Calu3 (cell line): ENCODE measurements around the gene TOB2. TPM values are rescaled to one million over a fixed set of nuclear protein-coding genes. Genes with fewer than 3 reads are reported as not detected.

Source experiments
- BruUV-seq: library from RNA; stranded (reverse); fragments of 400-500 nt; replicated peaks from 2 replicates; lab custom pipeline; 2021; lab: Mats Ljungman, UMichigan
- CTCF ChIA-PET: fragments of 300-600 bp; sonication (Branson Sonifier 250); formaldehyde crosslinking; loops from one replicate; lab custom pipeline; 2022; ENCODE audit warnings: antibody characterized with exemption; lab: Charles Lee
- DNase-seq: peaks from one replicate; pipeline ENCODE4 v3.0.0; 2022
- H3K27ac Mint-ChIP-seq: one replicate; pipeline ENCODE4 v1.8.0; 2022; ENCODE audit warnings: mixed read lengths; ENCODE audit not compliant: unreplicated experiment
- H3K27me3 Mint-ChIP-seq: one replicate; pipeline ENCODE4 v1.8.0; 2022; ENCODE audit warnings: mixed read lengths; ENCODE audit not compliant: unreplicated experiment
- H3K36me3 Mint-ChIP-seq: one replicate; pipeline ENCODE4 v1.8.0; 2022; ENCODE audit warnings: mild to moderate bottlenecking, moderate library complexity, mixed read lengths; ENCODE audit not compliant: insufficient read depth, unreplicated experiment
- H3K4me1 Mint-ChIP-seq: one replicate; pipeline ENCODE4 v1.8.0; 2022; ENCODE audit warnings: mild to moderate bottlenecking, low read depth, mixed read lengths; ENCODE audit not compliant: unreplicated experiment
- H3K4me3 Mint-ChIP-seq: one replicate; pipeline ENCODE4 v1.8.0; 2022; ENCODE audit warnings: mild to moderate bottlenecking, low read depth, moderate library complexity, mixed read lengths; ENCODE audit not compliant: unreplicated experiment
- H3K9me3 Mint-ChIP-seq: one replicate; pipeline ENCODE4 v1.8.0; 2022; ENCODE audit warnings: low read depth, mixed read lengths; ENCODE audit not compliant: unreplicated experiment
- CTCF ChIP-seq: fragments of 200-600 bp; IDR thresholded peaks from one replicate; pipeline ENCODE4 v1.8.0; 2022; ENCODE audit warnings: antibody characterized with exemption; ENCODE audit not compliant: unreplicated experiment
- intact Hi-C: fragments of 100-400 bp; cut with micrococcal nuclease; formaldehyde crosslinking; loops from one replicate; pipeline ENCODE4 v1.10.0; 2022; ENCODE audit not compliant: unreplicated experiment
- total RNA-seq: library from RNA; stranded (reverse); gene quantifications from 2 replicates; pipeline ENCODE4 v1.2.3, GENCODE V29; 2022

TOB2 gene
- total RNA-seq, 1 experiment from 2014 or later = 57.3 TPM

DNA sequence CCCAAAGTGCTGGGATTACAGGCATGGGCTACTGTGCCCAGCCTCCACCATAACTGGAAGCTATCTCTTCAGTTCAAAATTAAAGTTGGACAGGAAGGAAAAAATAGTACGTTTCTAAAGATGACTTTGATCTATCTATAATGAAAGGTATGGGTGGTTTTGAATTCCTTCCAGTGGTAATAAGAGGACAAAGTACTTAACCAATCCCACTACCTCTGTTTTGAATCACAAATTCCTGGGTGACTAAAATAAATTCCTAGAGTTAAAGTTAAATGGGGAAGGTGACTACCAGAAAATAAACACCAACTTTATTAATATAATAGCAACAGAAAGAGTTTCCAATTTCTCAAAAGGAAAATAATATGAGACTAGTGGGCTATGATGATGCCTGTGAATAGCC is 12.8 kb upstream of the TOB2 start:
- Mint-ChIP-seq H3K9me3 (no peaks in the 10 kb centered on the region), H3K27me3 (no peaks in the 10 kb centered on the region), H3K4me3 (no peak overlapping the region), H3K4me1 (no peaks in the 10 kb centered on the region), H3K36me3 (peaks cover 53% of the 10 kb centered on the region), H3K27ac (no peak overlapping the region)
- intact Hi-C loops = no loop called here
- no peak for TF ChIP-seq CTCF
- no TSS peak for BruUV-seq
- CTCF ChIA-PET = no interaction called here
- DNase-seq = no peak

DNA sequence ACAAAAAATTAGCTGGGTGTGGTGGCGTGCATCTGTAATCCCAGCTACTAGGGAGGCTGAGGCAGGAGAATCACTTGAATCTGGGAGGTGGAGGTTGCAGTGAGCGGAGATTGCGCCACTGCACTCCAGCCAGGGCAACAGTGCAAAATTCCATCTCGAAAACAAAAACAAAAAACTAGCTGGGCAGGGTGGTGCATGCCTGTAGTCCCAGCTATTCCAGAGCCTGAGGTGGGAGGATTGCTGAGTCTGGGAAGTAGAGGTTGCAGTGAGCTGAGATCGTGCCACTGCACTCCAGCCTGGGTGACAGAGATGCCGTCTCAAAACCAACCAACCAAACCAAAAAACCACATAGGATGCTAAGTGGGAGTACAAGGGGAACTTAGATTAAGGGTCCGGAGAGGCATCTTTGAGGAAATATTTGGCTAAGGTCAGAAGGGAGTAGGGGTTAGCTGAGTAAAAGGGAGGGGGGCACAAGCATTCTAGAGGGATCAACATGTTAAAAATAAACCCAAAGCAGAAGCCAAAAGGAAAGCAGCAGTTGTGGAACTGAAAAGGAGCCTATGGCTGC is 11.6 kb upstream of the TOB2 start:
- BruUV-seq = no TSS peak
- TF ChIP-seq CTCF = no peak
- Mint-ChIP-seq H3K36me3 (peaks cover 48% of the 10 kb centered on the region), H3K27me3 (no peaks in the 10 kb centered on the region), H3K4me3 (no peak overlapping the region), H3K4me1 (no peaks in the 10 kb centered on the region), H3K27ac (peak overlapping the region; percentile 54), H3K9me3 (no peaks in the 10 kb centered on the region)
- DNase-seq = no peak
- intact Hi-C loops = no loop called here
- CTCF ChIA-PET = no interaction called here

DNA sequence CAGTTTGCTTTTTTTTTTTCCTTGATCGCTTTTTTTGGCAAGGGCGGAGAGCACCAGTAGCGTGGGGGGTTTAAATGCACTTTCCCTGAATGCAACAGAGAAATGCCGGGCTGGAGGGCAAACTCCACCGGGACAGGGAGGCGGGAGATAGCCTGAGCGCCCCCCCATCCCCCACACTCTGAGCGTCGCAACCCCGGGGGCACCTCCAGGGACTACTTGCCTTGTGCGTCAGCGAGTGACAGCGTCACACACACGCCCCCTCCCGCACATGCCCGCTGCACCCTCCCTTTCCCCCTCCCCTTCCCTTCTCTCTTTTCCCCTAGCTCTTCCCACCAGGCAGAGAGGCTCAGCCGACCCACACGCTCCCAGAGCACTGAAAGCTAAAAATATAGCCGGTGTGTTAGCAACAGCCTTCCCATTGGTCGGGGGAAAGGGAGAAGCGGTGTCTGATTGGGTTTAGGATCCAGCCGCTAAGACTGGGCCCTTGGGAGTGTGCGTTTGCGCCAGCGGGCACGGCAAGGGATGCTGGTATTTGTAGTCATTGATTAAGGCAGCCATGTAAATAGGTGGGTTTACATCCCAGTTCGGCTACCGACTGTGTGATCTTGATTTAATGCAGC is 1.7 kb upstream of the TOB2 start:
- no TSS peak for BruUV-seq
- no peaks in the 10 kb centered on the region for H3K9me3 Mint-ChIP-seq
- peak overlapping the region; percentile 93 for H3K4me3 Mint-ChIP-seq
- TF ChIP-seq CTCF = no peak
- CTCF ChIA-PET = interaction anchor here (0.6 to 1.2 kb wide), 7 partner anchors 20 to 219 kb away, joined by 3 to 6 read pairs (median 4); partner anchors contain the start of genes ACO2 and PHF5A
- peak overlapping the region; percentile 98 for H3K27ac Mint-ChIP-seq
- intact Hi-C loops = no loop called here
- peak; percentile 94 for DNase-seq
- peaks cover 11% of the 10 kb centered on the region for H3K4me1 Mint-ChIP-seq
- H3K36me3 Mint-ChIP-seq = peaks cover 62% of the 10 kb centered on the region
- no peaks in the 10 kb centered on the region for H3K27me3 Mint-ChIP-seq

- DNase-seq = peak; percentile 68
- BruUV-seq = no TSS peak
- intact Hi-C loops = no loop called here
- CTCF ChIA-PET = interaction anchor here (0.7 to 1.2 kb wide), 6 partner anchors 21 to 70 kb away, joined by 3 to 6 read pairs (median 4); partner anchors contain the start of genes ACO2, PHF5A and TEF
- Mint-ChIP-seq H3K4me3 (peak overlapping the region; percentile 93), H3K27ac (peak overlapping the region; percentile 98), H3K9me3 (no peaks in the 10 kb centered on the region), H3K4me1 (peaks cover 17% of the 10 kb centered on the region), H3K27me3 (no peaks in the 10 kb centered on the region), H3K36me3 (peaks cover 65% of the 10 kb centered on the region)
- TF ChIP-seq CTCF = no peak
Measured at GRCh38 chr22:41447435-41448188, 1.0 kb upstream of the TOB2 start.
